ENCODE results near the gene ARID1B.

The ARID1B gene

DNA sequence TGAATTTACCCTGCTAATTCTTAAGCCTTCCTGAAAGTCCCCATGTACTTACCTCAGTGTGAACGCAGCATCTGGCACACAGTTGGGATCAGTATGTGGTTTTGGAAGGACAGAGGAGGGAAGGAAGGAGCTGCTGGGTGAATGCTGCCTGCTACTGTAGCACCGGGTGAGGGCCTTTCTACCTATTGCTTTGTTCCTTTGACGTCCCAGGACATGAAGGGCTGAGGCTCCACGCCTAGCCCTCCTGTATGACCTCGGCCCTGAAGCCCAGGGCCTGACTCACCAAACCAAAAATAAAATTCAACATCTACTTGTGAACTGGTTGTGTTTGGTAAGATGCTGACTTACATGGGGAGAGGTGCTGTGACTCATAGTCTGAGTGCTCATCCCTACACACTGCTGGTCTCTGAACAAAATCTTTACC, 51.1 kb downstream of the ARID1B start:
- DNase-seq, result no peak

DNA sequence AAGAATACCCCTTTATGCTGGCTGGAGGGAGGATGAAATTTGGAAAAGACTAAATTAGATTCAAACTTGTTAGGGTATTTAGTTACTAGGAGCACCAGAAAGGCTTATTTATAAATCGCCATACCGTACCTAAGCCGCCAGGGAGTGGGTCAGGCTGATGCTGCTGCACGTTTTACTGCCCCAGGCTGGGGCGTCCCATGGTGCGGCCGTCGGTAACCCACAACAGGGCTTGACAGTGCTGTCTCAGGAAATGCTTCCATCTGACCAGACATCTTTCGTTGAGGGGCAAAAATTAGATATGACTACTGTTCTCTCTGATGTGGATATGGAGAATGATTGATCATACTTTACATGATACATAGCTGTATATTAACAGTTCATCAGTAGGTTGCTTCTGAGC, 52.9 kb downstream of the ARID1B start:
- no peak for DNase-seq

DNA sequence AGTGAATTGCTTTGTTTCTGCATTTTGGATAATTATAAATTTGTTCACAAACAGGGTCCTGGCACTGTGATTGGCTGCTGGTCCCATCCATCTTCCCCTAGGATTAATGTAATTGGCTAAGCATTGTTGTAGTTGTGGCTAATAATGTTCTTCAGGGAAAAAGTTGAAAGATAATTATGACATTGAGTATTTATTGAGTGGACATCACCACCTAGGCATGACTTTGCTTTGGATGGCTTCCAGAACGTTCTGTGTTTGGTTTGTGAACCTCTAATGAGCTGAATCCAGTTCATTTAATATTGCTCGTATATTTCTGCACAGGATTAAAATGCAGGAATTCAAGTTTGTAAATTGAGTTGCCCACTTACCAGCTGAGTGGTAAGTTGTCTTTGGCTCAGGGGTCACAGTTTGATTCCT, 55.1 kb downstream of the ARID1B start:
- DNase-seq, result no peak

DNA sequence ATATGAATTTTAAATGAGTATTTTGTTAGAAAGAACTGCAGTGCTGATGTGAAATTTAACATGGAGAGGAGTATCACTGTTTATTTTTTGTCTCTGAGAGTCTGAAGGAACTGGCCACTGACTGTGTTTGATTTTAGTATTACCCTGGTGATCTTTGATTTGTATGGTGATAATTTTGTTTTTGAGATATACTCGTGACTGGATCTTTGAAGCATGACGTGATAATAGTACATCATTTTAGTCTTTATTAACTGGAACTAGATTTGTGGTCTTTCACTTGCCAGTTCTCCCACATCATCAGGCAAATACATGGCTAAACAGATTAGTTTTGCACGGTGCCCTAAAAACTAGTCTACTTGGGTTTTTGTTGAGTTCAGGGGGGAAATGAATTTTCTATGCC, 55.5 kb downstream of the ARID1B start:
- DNase-seq, result no peak

DNA sequence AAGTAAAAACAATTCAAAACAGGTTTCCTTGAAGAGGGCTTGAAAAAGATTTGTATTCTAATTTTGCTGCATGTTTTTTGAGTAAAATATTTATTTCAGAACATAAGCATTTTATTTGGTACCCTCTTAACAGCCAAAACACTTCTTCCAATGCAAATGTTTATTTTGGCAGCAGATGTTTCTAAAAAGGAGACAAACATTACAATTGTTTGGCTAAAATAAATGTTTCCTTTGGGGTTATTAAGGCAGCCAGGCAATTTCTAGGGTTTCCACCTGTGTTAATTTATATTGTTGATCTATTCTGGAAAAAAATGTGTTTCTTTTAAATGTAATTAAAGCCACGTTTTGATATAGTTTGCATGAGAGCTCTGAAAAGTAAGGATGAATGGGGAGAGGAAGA, 56.6 kb downstream of the ARID1B start:
- no peak for DNase-seq

DNA sequence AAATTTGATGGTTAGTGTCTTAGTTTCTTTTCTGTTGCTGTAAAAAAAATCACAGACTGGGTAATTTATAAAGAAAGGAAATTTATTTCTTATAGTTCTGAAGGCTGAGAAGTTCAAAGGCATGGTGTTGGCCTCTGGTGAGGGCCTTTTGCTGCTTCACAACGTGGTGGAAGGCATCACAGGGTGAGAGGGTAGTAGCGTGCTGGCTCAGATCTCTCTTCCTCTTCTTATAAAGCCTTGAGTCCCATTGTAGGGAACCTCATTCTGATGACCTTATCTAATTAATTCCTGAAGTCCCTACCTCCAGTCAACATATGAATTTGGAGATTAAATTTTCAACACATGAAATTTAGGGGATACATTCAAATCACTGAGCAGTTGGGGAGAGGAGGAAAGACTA, 62.0 kb downstream of the ARID1B start:
- no peak for DNase-seq

DNA sequence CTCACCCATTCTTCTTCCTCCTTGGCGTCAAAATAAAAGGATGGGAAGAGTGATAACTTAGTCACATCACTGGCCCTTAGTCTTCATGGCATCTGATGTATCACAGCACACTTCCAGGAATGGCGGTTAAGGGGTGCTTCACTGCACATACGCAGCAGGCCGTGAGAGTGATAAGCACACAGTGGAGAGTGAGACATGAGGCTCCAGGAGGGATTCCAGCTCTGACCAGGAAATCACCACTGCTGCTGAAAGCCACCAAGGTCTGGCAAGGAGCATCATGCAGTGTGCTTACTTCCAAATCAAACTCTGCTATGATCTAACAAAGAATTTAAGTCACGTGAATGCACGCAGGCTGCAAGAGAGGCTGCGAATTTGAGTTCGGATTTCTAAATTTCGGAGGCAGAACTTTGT, 62.4 kb downstream of the ARID1B start:
- DNase-seq, result no peak

DNA sequence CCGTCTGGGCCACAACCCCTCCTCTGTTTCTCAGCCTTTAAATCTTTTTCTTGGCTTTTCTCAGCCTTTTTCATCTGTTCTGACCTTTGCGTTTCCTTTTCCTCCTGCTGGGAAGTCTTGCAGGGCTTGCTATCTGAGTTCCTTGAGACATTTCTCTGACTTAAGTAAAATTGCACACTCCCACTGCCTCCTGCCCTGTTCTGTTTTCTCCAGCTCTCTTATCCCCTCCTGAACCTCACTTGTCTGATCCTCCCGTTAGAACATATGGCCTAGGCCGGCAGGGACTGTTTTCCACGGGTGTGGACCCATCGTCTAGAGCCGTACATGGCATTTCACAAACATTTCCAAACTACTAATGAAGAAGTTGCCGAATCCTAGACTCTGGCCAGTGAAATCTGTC, 63.0 kb downstream of the ARID1B start:
- DNase-seq, result no peak

DNA sequence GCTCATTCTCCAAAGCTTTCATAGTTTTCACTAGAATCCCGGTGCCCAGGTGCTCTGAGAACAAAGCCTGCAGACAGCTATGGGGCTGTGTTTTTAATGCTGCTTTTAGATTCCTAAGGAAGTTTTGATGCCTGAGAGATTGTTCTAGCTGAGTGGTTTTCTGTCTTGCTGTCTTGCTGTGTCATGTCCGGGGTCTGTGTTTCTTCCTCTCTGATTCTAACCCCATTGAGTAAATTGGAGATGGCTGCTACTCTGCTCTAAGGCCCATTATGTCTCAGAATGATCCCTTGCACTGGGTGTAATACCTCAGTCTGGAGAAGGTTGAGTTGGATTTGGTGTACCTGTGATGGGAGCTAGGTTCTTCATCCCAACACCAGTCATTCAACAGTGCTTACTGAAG, 63.4 kb downstream of the ARID1B start:
- DNase-seq, result no peak

DNA sequence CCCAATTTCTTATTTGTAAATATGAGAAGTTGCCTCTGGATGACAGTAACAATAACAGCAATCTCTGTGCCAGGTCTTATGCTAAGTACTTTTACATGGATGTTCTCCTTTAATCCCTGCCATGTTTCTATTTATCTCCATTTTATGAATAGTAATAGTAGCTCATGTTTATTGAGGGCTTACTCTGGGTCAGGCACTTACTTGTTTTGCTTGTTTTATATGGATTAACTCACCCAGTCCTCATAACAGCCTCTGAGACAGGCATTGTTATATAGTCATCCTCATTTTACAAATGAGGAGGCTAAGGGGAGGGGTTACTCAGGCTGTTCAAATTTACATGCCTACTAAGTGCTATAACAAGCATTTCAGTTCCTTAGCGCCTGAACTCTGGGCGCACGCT, 64.3 kb downstream of the ARID1B start:
- DNase-seq, result no peak

DNA sequence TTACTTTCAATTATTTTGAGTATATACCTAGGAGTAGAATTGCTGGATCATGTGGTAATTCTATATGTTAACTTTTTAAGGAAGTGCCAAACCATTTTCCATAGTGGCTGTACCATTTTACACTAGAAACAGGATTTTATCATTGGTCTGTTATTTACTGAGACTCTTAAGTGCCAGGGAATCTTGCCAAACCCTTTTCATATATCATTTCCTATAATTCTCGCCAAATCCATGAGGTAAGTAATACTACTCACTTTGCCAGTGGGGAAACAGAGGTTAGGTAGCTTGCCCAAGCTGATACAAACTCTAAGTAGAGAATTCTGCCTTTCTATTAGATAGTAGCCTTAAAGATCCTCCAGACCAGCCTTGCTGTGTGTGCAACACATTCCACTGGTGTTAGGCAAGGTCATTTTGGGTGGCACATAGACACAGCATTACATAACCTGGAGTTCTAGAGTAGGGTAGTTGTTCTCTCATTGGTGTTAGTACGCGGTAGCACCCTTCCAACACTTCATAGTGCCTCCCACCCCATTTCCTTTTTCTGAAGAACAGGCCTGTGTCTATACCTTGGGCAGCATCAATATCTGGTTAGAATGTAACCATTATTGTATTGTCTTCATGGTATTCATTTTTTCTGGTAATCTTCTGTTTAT, 65.5 kb downstream of the ARID1B start:
- no peak for DNase-seq

DNA sequence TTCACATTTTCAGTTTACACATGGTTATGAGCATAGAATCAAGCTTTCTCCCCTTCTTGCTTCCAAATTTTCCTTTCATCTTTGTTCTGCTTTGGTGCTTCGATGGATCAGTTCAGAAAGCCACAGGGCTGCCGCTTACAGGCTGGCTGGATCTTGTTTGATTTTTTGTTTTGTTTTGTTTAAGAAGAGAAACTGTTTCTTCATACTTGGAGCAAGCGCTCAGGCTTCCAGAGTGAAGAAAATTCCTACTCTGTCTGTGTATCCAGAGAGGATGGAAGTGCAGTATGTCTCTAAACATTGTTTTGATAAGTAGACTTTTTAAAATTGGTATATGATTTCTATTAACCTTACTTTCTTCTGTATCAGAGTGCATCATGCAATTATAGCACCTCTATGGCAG, 66.9 kb downstream of the ARID1B start:
- no peak for DNase-seq

DNA sequence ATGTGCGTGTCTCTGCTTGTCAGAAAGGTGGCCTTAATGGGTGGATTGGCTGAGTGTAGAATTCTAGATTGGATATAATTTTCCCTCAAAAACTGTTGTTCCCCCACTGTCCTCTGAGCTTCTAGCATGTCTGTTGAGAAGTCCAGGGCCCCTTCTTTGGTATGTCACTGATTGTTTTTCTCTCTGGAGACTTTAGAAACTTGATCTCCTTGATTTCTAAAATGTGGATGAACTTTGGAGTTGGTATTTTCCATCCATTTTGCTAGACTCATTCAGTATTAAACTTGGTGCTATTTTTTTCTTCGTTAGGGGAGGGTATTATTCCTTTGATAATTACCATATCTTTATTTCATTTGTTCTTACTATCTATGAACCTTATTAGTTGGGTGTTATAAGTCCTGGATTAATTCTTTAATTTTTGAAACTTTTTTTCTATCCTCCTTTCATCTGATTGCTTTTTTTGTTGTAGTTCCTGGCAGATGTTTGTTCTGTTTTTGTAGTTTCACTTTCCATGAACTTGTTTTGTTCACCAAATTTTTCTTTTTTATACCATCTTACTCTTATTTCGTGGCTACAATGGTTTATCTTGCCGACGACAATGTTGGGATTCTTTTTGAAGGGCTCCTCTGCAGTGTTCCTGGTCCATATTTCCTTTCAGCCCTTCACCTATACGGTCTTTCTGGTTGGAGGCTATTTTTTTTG, 68.4 kb downstream of the ARID1B start:
- DNase-seq, result no peak

DNA sequence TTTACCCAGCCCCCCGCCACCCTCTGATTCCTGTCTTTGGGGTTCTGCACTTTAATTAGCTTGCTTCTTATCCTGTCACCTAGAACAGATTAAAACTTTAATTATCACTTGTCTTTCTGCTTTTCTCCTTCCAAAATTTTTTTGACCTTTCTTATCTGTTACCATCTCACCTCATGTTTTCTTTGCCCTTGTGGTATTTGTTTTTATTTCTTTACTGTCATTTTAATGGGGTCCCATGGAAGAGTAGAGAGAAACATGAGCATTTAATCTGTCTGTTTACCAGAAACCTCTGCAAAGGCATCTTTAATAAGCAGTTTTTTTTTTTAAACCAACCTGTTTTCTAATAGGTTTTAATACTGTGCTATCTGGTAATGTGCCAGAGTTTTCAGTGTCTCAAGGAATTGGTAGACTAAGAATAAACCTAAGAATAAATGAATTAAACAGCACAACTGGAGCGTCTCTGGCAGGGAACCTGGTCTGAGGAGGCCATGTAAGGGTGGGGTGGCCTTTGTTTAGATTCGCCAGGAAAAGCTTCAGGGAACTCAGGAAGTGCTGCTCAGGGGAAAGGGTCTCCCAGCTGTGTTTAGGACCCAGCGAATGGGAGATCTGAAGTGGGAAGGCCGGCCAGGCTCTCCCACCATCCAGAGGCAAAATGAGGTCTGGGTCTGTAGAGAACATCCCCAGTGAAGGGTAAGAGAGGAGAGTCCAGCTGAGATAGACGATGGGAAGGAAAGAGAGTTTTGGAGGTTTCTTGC, 69.8 kb downstream of the ARID1B start:
- no peak for DNase-seq

DNA sequence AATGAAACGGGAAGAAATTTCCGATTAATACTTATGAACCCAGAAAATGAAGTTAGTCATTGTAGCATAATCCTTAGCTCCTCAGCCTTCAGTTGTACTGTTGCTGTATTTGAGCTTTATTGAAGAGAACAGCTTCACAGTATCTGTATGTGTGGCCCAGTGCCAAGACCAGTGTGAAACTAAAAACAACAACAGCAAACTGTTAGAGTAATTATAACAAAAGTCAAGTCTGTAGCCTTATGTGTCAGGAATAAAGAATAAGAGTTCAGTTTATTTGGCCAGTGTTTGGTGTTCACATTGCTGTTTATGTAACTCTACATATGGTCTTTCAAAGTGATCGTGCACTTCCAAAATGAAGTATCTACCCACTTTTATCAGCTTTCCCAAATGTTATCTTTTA, 70.9 kb downstream of the ARID1B start:
- DNase-seq, result no peak

DNA sequence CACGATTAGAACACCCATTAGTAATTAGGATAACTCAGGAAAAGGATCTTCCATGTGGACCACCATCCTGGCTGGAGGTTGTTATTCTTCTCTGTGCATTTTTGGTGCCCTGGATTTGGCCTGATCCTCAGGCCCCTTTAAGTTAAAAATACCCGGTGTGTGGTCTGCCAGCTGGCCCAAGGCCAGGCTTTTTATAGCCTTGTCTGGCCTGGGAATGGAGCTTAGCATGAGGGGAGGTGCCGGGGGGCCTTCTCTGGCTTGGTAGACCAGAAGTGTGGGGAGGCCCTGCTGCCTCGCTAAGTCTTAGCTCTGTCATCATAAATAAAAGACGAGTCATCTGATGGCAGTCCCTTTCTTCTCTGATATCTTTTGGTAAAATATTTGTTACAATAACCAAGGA, 71.4 kb downstream of the ARID1B start:
- DNase-seq, result no peak

DNA sequence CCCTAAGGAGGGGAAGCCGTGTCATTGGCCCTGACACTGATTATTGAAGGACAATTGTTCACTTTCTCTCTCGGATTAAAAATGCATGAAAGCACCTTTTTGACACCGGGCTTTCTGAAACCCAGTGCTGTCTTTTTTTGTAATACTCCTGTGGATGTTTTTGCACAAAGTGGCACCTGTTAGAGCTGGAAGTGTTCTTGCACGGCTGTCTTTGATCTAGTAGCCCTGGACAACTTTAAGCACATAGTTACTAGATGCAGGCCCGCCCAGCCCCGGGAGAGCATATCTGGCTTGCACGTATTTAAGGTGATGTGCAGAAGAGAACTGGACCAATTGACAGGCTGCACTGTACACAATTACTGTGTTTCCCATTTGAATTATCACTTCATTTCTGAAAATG, 72.6 kb downstream of the ARID1B start:
- DNase-seq, result no peak

DNA sequence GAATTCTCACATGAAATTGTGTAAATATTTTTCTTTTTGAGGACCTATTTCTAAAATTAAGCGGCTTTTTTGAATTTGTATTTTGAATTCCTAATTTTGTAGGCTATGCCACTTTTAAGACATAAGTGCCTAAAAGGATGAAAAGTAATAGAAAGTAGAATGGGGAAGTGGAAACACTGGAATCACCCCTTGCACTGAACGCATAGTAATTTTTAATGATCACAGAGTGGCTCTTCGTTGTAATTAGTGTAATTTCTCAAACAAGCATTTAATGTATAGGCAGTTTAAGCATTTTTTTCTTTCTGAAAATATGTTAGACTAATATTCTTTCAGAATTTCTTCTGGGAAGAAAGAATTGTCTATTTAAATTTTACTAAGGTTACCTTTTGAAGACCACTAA, 73.2 kb downstream of the ARID1B start:
- DNase-seq, result no peak

DNA sequence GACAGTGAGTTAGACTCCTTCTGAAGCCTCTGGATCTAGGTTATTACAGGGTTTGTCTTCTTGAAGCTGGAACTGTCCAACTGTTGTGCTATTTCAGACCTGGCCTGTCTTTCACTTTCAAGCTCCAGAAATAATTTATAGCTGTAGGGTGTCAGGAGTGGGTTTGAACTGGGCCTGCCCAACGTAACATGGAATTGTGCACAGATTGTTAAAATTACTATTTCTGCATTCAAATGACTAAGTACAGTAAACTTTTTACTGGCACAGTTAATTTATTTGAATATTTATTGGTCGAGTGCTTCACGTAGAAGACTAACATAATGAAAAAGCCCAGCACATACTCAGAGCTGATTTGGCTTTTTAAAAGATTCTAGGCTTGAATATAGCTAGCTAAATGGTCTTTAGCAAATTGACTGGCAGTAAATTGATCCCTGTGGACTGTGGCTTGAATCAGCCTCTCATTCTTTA, 74.3 kb downstream of the ARID1B start:
- no peak for DNase-seq

DNA sequence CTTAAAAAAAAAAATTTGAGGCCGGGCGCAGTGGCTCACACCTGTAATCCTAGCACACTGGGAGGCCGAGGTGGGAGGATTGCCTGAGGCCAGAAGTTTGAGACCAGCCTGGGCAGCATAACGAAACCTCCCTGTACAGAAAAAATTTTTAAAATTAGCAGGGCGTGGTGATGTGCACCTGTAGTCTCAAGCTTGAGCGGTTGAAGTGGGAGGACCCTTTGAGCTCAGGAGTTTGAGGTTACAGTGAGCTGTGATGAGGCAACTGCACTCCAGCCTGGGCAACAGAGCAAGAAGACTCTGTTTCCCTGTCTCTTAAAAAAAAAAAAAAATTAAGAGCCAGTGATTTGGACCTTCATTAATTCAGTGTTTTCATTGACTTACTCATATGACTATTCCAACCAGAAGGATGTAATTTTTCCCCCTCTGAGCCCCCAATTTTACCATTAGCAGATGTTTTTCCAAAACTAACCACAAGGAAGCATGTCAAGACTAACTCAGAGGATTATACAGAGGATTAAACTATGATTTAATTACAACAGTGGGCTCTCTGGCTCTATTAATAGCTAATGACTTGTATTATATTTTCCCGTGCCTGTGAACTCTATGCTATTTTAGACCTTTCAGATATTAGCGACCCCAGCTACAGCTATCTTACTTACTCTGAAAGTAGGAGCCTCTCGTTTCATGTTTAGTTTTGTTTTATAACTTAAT, 75.1 kb downstream of the ARID1B start:
- DNase-seq, result no peak

DNA sequence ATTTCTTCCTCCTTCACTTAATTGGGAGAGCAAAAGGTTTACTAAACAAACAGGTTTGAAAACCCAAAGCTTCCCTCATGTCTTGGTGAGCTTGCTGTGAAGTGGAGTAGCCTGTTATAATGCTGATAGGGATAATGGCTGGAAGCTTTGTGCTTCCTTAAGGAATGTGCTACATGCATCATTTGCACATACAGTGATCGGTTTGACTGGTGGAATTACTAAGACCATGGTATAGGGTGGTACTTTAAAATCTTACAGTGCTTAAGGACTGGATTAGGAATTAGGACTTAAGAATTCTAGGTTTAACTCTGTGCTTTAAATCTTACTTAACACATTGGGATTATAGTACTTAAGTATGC, 75.7 kb downstream of the ARID1B start:
- no peak for DNase-seq

DNA sequence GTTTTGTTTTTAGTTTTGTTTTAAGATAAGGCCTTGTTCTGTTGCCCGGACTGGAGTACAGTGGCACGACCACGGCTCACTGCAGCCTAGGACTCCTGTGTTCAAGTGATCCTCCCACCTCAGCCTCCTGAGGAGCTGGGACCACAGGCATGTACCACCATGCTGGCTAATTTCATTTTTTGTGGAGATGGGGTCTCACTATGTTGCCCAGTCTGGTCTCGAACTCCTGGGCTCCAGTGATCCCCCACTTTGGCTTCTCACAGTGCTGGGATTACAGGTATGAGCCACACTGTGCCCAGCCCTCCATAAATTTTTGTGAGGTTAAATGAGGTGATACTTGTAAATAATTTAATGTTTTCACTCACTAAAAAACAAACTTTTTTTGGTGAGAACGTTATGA, 76.6 kb downstream of the ARID1B start:
- DNase-seq, result no peak

DNA sequence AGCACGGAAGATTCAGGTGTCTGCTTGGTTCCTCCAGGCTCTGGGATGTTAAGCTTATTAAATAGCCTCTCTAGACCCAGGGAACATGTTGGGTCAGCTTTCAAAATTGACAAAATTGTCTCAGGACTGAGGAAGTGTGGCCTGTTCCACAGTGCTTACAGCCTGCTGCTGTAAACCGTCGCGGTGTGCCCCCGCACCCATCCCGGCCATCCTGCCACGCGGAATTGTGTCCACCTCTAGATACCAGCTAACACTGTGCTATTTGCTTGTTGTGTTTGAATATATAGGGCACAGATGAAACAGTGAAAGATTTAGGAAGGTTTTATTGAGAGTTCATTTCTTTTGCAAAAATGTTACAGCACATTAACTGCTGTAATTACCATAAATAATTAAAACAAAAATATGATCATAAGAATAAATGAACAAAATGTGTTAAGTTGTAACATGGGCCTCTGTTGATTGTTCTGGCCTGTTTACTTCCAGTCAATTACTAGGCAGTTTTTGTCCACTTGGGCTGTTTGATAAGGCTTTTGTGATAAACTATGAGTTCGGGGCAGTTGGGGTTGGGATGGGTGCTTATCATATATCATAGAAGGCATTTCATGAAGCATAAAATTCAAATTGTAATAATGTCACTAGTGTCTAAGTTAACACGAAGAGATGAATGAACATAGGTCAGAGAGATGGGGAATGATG, 77.4 kb downstream of the ARID1B start:
- DNase-seq, result no peak

Data from activated CD4-positive, alpha-beta T cell treated with anti-CD3 and anti-CD28 coated beads for 1 hour (primary cell).